DND-41 (cell line): ENCODE measurements around the gene ORC1.

Experiments used
- ATAC-seq: fragments of 200-7000 bp; cut with Tn5 transposase; 3 replicates; pipeline ENCODE4 v1.9.1; 2021; ENCODE audit warnings: low read depth; ENCODE audit not compliant: insufficient read depth
- DNase-seq: peaks from one replicate; pipeline ENCODE4 v3.0.0-alpha.2; 2020
- H2AFZ ChIP-seq: 2 replicates; pipeline ENCODE4 v1.6.0; 2012; ENCODE audit warnings: low read depth, low read length
- H3K27ac ChIP-seq: 2 replicates; pipeline ENCODE4 v1.5.1; 2012; ENCODE audit warnings: low read length, inconsistent platforms
- H3K27me3 ChIP-seq: fragments of 200-600 bp; sonication (generic); 2 replicates; pipeline ENCODE4 v1.6.0; 2012; ENCODE audit warnings: low read length, mild to moderate bottlenecking, inconsistent platforms; ENCODE audit not compliant: insufficient read depth, poor library complexity
- H3K36me3 ChIP-seq: 2 replicates; pipeline ENCODE4 v1.5.1; 2012; ENCODE audit warnings: low read length, inconsistent platforms; ENCODE audit not compliant: insufficient read depth
- H3K4me1 ChIP-seq: 2 replicates; pipeline ENCODE4 v1.5.1; 2012; ENCODE audit warnings: mild to moderate bottlenecking, low read length; ENCODE audit not compliant: insufficient read depth
- H3K4me2 ChIP-seq: 2 replicates; pipeline ENCODE4 v1.6.0; 2012; ENCODE audit warnings: mild to moderate bottlenecking, moderate library complexity, low read length, inconsistent platforms; ENCODE audit not compliant: insufficient read depth
- H3K4me3 ChIP-seq, 2 experiments: fragments of 200-600 bp in 1 of 2; shearing (Covaris generic) in 1 of 2; 2 replicates each; pipeline ENCODE4 v1.5.1; 2012 to 2016; ENCODE audit warnings: inconsistent platforms in 2 of 2, low read length in 2 of 2, mild to moderate bottlenecking in 2 of 2, low read depth in 1 of 2, moderate library complexity in 1 of 2
- H3K79me2 ChIP-seq: 2 replicates; pipeline ENCODE4 v1.6.0; 2012; ENCODE audit warnings: low read length, inconsistent platforms; ENCODE audit not compliant: insufficient read depth
- H3K9ac ChIP-seq: 2 replicates; pipeline ENCODE4 v1.6.0; 2012; ENCODE audit warnings: low read depth, mild to moderate bottlenecking, inconsistent platforms, low read length, moderate library complexity
- H3K9me3 ChIP-seq: 2 replicates; pipeline ENCODE4 v1.5.1; 2012; ENCODE audit warnings: low read length, moderate library complexity, mild to moderate bottlenecking, inconsistent platforms; ENCODE audit not compliant: insufficient read depth, severe bottlenecking
- H4K20me1 ChIP-seq: 2 replicates; pipeline ENCODE4 v1.6.0; 2012; ENCODE audit warnings: low read length; ENCODE audit not compliant: insufficient read depth
- CTCF ChIP-seq: IDR thresholded peaks from 2 replicates; pipeline ENCODE4 v1.5.1; 2012; ENCODE audit warnings: borderline replicate concordance, low read length, moderate library complexity, mild to moderate bottlenecking; ENCODE audit not compliant: poor library complexity, severe bottlenecking; ENCODE audit errors: extremely low read depth
- EZH2 ChIP-seq: IDR thresholded peaks from 3 replicates; pipeline ENCODE4 v1.6.1; 2012; ENCODE audit warnings: borderline replicate concordance, low read depth, mild to moderate bottlenecking, moderate library complexity, low read length, inconsistent platforms; ENCODE audit not compliant: severe bottlenecking

ORC1 gene

GRCh38 chr1:52332411-52332810 lies 71.8 kb downstream of the ORC1 start:
- no peak for TF ChIP-seq CTCF
- no peak for TF ChIP-seq EZH2
- Histone ChIP-seq H3K9ac (no peak overlapping the region), H3K79me2 (no peaks in the 10 kb centered on the region), H3K27ac (no peak overlapping the region), H2AFZ (no peak overlapping the region), H3K36me3 (peaks cover 31% of the 10 kb centered on the region), H3K9me3 (no peaks in the 10 kb centered on the region), H4K20me1 (no peaks in the 10 kb centered on the region), H3K4me1 (peaks cover 10% of the 10 kb centered on the region; the same call in 1 of the 2 replicates), H3K4me2 (no peak overlapping the region), H3K4me3 (no peak overlapping the region), H3K27me3 (no peaks in the 10 kb centered on the region)
- DNase-seq (no peak), ATAC-seq (no peak)

- H3K27me3 ChIP-seq = no peaks in the 10 kb centered on the region
- DNase-seq (no peak), ATAC-seq (no peak)
- H3K27ac ChIP-seq = no peak overlapping the region
- no peaks in the 10 kb centered on the region for H3K9me3 ChIP-seq
- TF ChIP-seq CTCF (no peak), EZH2 (no peak)
- no peak overlapping the region for H3K4me2 ChIP-seq
- no peak overlapping the region for H3K4me3 ChIP-seq
- H3K36me3 ChIP-seq = peaks cover 8% of the 10 kb centered on the region; the same call in 1 of the 2 replicates
- no peak overlapping the region for H3K9ac ChIP-seq
- H2AFZ ChIP-seq = no peak overlapping the region
- no peaks in the 10 kb centered on the region for H3K79me2 ChIP-seq
- no peaks in the 10 kb centered on the region for H4K20me1 ChIP-seq
- H3K4me1 ChIP-seq = peaks cover 10% of the 10 kb centered on the region; the same call in 1 of the 2 replicates
Measured at GRCh38 chr1:52328615-52329014, 75.6 kb downstream of the ORC1 start.

GRCh38 chr1:52325786-52326185 lies 78.4 kb downstream of the ORC1 start:
- Histone ChIP-seq H3K9ac (no peak overlapping the region), H3K4me3 (no peak overlapping the region), H3K4me1 (peaks cover 10% of the 10 kb centered on the region; the same call in 1 of the 2 replicates), H3K4me2 (no peak overlapping the region), H3K27ac (no peak overlapping the region), H3K27me3 (no peaks in the 10 kb centered on the region), H3K9me3 (no peaks in the 10 kb centered on the region), H4K20me1 (no peaks in the 10 kb centered on the region), H2AFZ (no peak overlapping the region), H3K36me3 (no peaks in the 10 kb centered on the region), H3K79me2 (no peaks in the 10 kb centered on the region)
- no peak for ATAC-seq
- TF ChIP-seq CTCF (no peak), EZH2 (no peak)
- DNase-seq = no peak

- TF ChIP-seq EZH2 (no peak), CTCF (no peak)
- peaks cover 2% of the 10 kb centered on the region; the same call in 1 of the 2 replicates for H3K36me3 ChIP-seq
- no peak overlapping the region for H3K27ac ChIP-seq
- no peaks in the 10 kb centered on the region for H3K79me2 ChIP-seq
- no peaks in the 10 kb centered on the region for H3K4me1 ChIP-seq
- H3K27me3 ChIP-seq = no peaks in the 10 kb centered on the region
- H3K9ac ChIP-seq = no peak overlapping the region
- DNase-seq = no peak
- H3K4me3 ChIP-seq = no peak overlapping the region
- ATAC-seq = no peak
- no peak overlapping the region for H3K4me2 ChIP-seq
- no peaks in the 10 kb centered on the region for H3K9me3 ChIP-seq
- H2AFZ ChIP-seq = no peak overlapping the region
- H4K20me1 ChIP-seq = no peaks in the 10 kb centered on the region
Measured at GRCh38 chr1:52323731-52324130, 80.5 kb downstream of the ORC1 start.
